Esophagus mucosa (tissue), 1 donor: Measurements from ENCODE around the gene RALY. TPM values are rescaled to one million over a fixed set of nuclear protein-coding genes. Genes with fewer than 3 reads are reported as not detected.

Experiments used
- ATAC-seq: fragments of 200-7000 bp; cut with Tn5 transposase; one replicate; pipeline ENCODE4 v1.9.1; 2020
- total RNA-seq: library from RNA; stranded (reverse); gene quantifications from one replicate; pipeline ENCODE4 v1.2.4, GENCODE V29; 2023
- donor health status: DM: yes; HTN: yes; CAD: no.

RALY gene
- total RNA-seq: 82.6 TPM

GRCh38 chr20:33993576-33994221 lies at the start of gene RALY:
RALY (plus strand) TSS chr20:33993911; CDS start chr20:34072075, 78,164 bp downstream.
- peak; percentile 90 for ATAC-seq

GRCh38 chr20:33944914-33945313 lies 48.8 kb upstream of the RALY start:
- no peak for ATAC-seq

GRCh38 chr20:33945391-33946081 lies 48.2 kb upstream of the RALY start:
- ATAC-seq: peak; percentile 74

- ATAC-seq: peak; percentile 53
These were observed 45.9 kb upstream of the RALY start for GRCh38 chr20:33947709-33948295.

- no peak for ATAC-seq
These were observed 45.2 kb upstream of the RALY start for GRCh38 chr20:33948480-33948879.

GRCh38 chr20:33951171-33951570 lies 42.5 kb upstream of the RALY start:
- ATAC-seq: no peak

- no peak for ATAC-seq
These were observed 39.2 kb upstream of the RALY start for GRCh38 chr20:33954504-33954903.

GRCh38 chr20:33963751-33964150 lies 30.0 kb upstream of the RALY start:
- ATAC-seq: no peak

- no peak for ATAC-seq
These were observed 29.3 kb upstream of the RALY start for GRCh38 chr20:33964441-33964840.

GRCh38 chr20:33967126-33967525 lies 26.6 kb upstream of the RALY start:
- ATAC-seq: no peak

GRCh38 chr20:33969563-33969962 lies 24.1 kb upstream of the RALY start:
- no peak for ATAC-seq

- ATAC-seq: no peak
These were observed 23.5 kb upstream of the RALY start for GRCh38 chr20:33970229-33970628.

- ATAC-seq: no peak
These were observed 22.4 kb upstream of the RALY start for GRCh38 chr20:33971147-33971975.

GRCh38 chr20:33976959-33977358 lies 16.8 kb upstream of the RALY start:
- no peak for ATAC-seq

- ATAC-seq: no peak
These were observed 16.2 kb upstream of the RALY start for GRCh38 chr20:33977535-33977934.

- peak; percentile 48 for ATAC-seq
These were observed 14.6 kb upstream of the RALY start for GRCh38 chr20:33979094-33979493.

GRCh38 chr20:33981347-33981746 lies 12.4 kb upstream of the RALY start:
- no peak for ATAC-seq

- ATAC-seq: no peak
These were observed 11.7 kb upstream of the RALY start for GRCh38 chr20:33981964-33982363.

- no peak for ATAC-seq
These were observed 10.3 kb upstream of the RALY start for GRCh38 chr20:33983371-33983770.

- ATAC-seq: no peak
These were observed 9.5 kb upstream of the RALY start for GRCh38 chr20:33984182-33984719.

- ATAC-seq: no peak
These were observed 8.4 kb upstream of the RALY start for GRCh38 chr20:33985280-33985679.

- no peak for ATAC-seq
These were observed 7.9 kb upstream of the RALY start for GRCh38 chr20:33985830-33986229.
